ENCODE measurements around the gene FBXO30. TPM values are rescaled to one million over a fixed set of nuclear protein-coding genes. Genes with fewer than 3 reads are reported as not detected.

The FBXO30 gene
- total and polyA plus RNA-seq, 9 of the 15 experiments (the other 6 are each of a cell fraction or from before 2014, with no cell fraction given): 3.6 to 12.8 (median 7.1) TPM

DNA sequence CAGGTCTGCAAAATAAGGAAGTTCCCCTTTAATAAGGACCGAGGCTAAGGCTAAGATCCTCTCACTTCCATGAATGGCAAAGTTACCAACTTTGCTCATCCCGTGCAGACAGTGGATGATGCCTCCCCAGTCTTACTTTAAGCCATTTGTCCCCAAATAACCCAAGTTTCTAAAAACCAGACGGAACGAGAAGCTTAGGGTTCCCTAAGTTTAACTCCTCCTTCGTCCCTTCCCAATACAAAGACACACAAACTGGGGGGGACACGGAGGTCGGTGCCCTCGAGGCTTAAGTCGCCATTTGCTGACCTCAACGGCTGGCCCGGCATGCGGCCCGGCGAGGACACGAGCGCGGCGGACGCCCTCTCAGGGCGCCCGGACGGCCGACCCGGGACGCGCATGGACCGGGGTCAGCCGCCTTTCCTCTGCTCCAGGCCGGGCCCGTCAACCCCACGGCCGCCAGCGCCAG lies 527 bp downstream of the FBXO30 start (continued):
- TF ChIP-seq ZFPM2 (CRISPR knock-in tag; IDR thresholded peaks at IDR 0.05): 0 out of 2 replicates have a peak, but pooled peaks have one; percentile 78
- no peak for TF ChIP-seq ZNF717 (CRISPR knock-in tag; IDR thresholded peaks at IDR 0.05)
- TF ChIP-seq POLR2B (IDR thresholded peaks at IDR 0.05; ENCODE audit: low read depth, partially characterized antibody): no peak
- TF ChIP-seq ZNF695 (CRISPR knock-in tag; IDR thresholded peaks at IDR 0.05): no peak
- TF ChIP-seq BHLHE40 (IDR thresholded peaks at IDR 0.05; ENCODE audit: low read length): peak; percentile 27; the same call in 1 of the 2 replicates
- TF ChIP-seq ZBTB7A (IDR thresholded peaks at IDR 0.05; ENCODE audit: borderline replicate concordance, control insufficient read depth, low read depth, low read length): peak; percentile 53; the same call in 1 of the 2 replicates
- TF ChIP-seq GABPB1 (CRISPR knock-in tag; IDR thresholded peaks at IDR 0.05): peak; percentile 44; the same call in 1 of the 2 replicates
- 0 out of 2 replicates have a peak, but pooled peaks have one; percentile 73 for TF ChIP-seq HDAC8 (tag; IDR thresholded peaks at IDR 0.05)
- TF ChIP-seq TEAD4 (IDR thresholded peaks at IDR 0.05; ENCODE audit: low read length): 0 out of 2 replicates have a peak, but pooled peaks have one; percentile 15
- no peak for TF ChIP-seq TEAD4 (CRISPR knock-in tag; IDR thresholded peaks at IDR 0.05; ENCODE audit: borderline replicate concordance)
- no peak for TF ChIP-seq ATF7 (IDR thresholded peaks at IDR 0.05)
- TF ChIP-seq, protein P1, sequence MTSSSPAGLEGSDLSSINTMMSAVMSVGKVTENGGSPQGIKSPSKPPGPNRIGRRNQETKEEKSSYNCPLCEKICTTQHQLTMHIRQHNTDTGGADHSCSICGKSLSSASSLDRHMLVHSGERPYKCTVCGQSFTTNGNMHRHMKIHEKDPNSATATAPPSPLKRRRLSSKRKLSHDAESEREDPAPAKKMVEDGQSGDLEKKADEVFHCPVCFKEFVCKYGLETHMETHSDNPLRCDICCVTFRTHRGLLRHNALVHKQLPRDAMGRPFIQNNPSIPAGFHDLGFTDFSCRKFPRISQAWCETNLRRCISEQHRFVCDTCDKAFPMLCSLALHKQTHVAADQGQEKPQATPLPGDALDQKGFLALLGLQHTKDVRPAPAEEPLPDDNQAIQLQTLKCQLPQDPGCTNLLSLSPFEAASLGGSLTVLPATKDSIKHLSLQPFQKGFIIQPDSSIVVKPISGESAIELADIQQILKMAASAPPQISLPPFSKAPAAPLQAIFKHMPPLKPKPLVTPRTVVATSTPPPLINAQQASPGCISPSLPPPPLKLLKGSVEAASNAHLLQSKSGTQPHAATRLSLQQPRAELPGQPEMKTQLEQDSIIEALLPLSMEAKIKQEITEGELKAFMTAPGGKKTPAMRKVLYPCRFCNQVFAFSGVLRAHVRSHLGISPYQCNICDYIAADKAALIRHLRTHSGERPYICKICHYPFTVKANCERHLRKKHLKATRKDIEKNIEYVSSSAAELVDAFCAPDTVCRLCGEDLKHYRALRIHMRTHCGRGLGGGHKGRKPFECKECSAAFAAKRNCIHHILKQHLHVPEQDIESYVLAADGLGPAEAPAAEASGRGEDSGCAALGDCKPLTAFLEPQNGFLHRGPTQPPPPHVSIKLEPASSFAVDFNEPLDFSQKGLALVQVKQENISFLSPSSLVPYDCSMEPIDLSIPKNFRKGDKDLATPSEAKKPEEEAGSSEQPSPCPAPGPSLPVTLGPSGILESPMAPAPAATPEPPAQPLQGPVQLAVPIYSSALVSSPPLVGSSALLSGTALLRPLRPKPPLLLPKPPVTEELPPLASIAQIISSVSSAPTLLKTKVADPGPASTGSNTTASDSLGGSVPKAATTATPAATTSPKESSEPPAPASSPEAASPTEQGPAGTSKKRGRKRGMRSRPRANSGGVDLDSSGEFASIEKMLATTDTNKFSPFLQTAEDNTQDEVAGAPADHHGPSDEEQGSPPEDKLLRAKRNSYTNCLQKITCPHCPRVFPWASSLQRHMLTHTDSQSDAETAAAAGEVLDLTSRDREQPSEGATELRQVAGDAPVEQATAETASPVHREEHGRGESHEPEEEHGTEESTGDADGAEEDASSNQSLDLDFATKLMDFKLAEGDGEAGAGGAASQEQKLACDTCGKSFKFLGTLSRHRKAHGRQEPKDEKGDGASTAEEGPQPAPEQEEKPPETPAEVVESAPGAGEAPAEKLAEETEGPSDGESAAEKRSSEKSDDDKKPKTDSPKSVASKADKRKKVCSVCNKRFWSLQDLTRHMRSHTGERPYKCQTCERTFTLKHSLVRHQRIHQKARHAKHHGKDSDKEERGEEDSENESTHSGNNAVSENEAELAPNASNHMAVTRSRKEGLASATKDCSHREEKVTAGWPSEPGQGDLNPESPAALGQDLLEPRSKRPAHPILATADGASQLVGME (CRISPR knock-in tag; IDR thresholded peaks at IDR 0.05): no peak
- peak; percentile 98 for TF ChIP-seq L3MBTL2 (IDR thresholded peaks at IDR 0.05)
- TF ChIP-seq, protein P2, sequence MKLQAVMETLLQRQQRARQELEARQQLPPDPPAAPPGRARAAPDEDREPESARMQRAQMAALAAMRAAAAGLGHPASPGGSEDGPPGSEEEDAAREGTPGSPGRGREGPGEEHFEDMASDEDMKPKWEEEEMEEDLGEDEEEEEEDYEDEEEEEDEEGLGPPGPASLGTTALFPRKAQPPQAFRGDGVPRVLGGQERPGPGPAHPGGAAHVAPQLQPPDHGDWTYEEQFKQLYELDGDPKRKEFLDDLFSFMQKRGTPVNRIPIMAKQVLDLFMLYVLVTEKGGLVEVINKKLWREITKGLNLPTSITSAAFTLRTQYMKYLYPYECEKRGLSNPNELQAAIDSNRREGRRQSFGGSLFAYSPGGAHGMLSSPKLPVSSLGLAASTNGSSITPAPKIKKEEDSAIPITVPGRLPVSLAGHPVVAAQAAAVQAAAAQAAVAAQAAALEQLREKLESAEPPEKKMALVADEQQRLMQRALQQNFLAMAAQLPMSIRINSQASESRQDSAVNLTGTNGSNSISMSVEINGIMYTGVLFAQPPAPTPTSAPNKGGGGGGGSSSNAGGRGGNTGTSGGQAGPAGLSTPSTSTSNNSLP (IDR thresholded peaks at IDR 0.05; ENCODE audit: borderline replicate concordance, low read depth, low read length): no peak
- TF ChIP-seq C11orf30 (IDR thresholded peaks at IDR 0.05; ENCODE audit: low read depth): no peak
- no peak for TF ChIP-seq ZZZ3 (IDR thresholded peaks at IDR 0.05)
- TF ChIP-seq TAF7 (tag; IDR thresholded peaks at IDR 0.05): peak; percentile 64; the same call in 1 of the 2 replicates
- peak; percentile 6; the same call in 1 of the 2 replicates for TF ChIP-seq NCOA6 (IDR thresholded peaks at IDR 0.05)
- TF ChIP-seq NBN (IDR thresholded peaks at IDR 0.05; ENCODE audit: low read depth): 0 out of 2 replicates have a peak, but pooled peaks have one; percentile 7
- peak; percentile 65; the same call in 1 of the 2 replicates for TF ChIP-seq LCOR (CRISPR knock-in tag; IDR thresholded peaks at IDR 0.05)
- TF ChIP-seq ZNF175 (CRISPR knock-in tag; IDR thresholded peaks at IDR 0.05; ENCODE audit: low read depth): 0 out of 2 replicates have a peak, but pooled peaks have one; percentile 34

Data from K562 (cell line).